ENCODE measurements around the gene EARS2.
A peak's percentile ranks its signal among the peaks of the same experiment; 100 is the strongest.
"Not testable (repeated sequence)": the region's sequence is repeated elsewhere in the genome, so short reads cannot be mapped to it uniquely, and the experiment has no call there.

Gene EARS2

DNA sequence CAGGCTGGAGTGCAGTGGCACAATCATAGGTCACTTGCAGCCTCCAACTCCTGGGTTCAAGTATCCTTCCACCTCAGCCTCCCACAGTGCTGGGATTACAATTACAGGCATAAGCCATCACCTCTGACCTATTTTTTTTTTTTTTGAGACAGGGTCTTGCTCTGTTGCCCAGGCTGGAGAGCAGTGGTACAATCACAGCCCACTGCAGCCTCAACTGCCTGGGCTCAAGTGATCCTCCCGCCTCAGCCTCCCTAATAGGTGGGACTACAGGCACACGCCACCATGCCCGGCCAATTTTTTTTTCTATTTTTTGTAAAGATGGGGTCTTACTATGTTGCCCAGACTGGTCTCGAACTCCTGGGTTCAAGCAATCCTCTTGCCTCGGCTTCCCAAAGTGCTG lies 41.3 kb downstream of the EARS2 start:
- in situ Hi-C loops (cut with MboI; ENCODE audit: low pct_unique_long_range_greater_than_20kb, low sequenced_read_pairs, unreplicated experiment): no loop called here
- TF ChIP-seq, protein P1, sequence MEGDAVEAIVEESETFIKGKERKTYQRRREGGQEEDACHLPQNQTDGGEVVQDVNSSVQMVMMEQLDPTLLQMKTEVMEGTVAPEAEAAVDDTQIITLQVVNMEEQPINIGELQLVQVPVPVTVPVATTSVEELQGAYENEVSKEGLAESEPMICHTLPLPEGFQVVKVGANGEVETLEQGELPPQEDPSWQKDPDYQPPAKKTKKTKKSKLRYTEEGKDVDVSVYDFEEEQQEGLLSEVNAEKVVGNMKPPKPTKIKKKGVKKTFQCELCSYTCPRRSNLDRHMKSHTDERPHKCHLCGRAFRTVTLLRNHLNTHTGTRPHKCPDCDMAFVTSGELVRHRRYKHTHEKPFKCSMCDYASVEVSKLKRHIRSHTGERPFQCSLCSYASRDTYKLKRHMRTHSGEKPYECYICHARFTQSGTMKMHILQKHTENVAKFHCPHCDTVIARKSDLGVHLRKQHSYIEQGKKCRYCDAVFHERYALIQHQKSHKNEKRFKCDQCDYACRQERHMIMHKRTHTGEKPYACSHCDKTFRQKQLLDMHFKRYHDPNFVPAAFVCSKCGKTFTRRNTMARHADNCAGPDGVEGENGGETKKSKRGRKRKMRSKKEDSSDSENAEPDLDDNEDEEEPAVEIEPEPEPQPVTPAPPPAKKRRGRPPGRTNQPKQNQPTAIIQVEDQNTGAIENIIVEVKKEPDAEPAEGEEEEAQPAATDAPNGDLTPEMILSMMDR (IDR thresholded peaks at IDR 0.05; ENCODE audit: extremely low read depth, insufficient read depth, missing control alignments): no peak

DNA sequence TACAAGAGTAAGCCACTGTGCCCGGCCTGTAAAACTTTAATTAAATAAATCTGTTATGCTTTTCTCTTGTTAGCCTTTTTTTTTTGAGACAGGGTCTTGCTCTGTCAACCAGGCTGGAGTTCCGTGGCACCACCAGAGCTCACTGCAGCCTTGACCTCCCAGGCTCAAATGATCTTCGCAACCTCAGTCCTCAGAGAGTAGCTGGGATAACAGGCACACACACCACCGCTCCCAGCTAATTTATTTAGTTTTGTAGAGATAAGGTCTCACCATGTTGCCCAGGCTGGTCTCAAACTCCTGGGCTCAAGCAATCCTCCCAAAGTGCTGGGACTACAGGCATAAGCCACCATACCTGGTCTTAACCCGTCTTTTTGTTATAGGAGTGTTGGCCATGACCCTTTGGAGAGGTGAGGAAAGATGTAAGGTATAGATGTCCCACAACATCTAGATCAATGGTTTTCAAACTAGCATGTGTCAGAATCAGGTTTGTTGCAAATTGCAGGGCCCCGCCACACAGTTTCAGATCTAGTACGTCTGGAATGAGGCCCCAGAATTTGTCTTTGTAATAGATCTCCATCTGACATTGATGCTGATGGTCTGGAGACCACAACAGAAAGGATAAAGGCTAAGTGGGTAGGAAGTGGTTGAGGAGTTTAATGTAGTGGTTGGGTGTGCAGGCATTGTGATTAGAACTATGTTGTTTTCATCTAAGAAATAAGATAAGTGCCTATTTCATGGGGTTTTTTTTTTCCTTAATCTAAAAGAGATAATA lies 42.6 kb downstream of the EARS2 start:
- in situ Hi-C loops (cut with MboI; ENCODE audit: low pct_unique_long_range_greater_than_20kb, low sequenced_read_pairs, unreplicated experiment): no loop called here
- DNase-seq (ENCODE audit: low spot score): no peak
- TF ChIP-seq, protein P1 (IDR thresholded peaks at IDR 0.05; ENCODE audit: extremely low read depth, insufficient read depth, missing control alignments): no peak

More for the DNA sequence above, 41.3 kb downstream of the EARS2 start:
- DNase-seq (ENCODE audit: low spot score): no peak

DNA sequence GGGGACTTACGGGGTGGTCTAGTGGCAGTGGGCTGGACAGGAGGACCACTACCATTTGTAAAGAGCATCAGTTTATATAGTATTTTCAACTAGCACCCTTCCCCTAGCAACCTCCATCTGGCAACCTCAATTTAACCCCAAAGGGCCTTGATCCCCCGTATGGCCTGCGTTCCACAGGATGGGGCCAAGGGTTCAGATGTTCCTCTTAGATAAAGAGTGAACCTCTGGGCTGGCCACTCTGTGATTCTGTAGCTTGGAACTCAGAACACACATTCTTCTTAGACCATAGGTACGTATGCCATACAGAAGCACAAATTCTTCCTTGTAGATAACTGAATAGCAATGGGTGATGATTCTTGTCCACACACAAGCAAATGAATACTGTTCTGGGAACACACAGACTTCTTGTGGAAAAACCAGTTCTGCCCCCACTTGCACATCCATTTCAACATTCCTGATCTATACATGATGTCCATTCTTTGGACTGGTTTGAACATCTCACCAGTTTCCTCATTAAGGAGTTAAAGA lies 44.9 kb downstream of the EARS2 start:
- DNase-seq (ENCODE audit: low spot score): no peak
- in situ Hi-C loops (cut with MboI; ENCODE audit: low pct_unique_long_range_greater_than_20kb, low sequenced_read_pairs, unreplicated experiment): no loop called here
- TF ChIP-seq, protein P1 (IDR thresholded peaks at IDR 0.05; ENCODE audit: extremely low read depth, insufficient read depth, missing control alignments): no peak

DNA sequence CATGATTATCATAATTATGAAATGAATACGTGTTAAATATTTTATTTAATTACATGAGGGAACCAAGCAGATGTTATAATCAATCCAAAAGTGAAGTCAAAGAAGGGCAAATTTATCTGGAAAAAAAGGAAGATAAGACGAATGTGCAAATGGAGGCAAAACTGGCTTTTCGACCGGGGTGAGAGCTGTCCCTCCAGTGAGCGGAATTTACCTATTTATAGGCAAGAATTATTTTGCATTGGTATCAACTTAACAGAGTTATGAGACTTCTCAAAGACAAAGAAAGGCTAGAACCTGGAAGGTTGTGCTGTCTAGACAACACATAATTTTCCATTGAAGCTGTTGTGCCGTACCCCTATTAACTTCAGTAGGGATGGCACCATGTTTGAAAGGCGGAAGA lies 45.4 kb downstream of the EARS2 start:
- in situ Hi-C loops (cut with MboI; ENCODE audit: low pct_unique_long_range_greater_than_20kb, low sequenced_read_pairs, unreplicated experiment): no loop called here
- no peak for DNase-seq (ENCODE audit: low spot score)
- TF ChIP-seq, protein P1 (IDR thresholded peaks at IDR 0.05; ENCODE audit: extremely low read depth, insufficient read depth, missing control alignments): no peak

DNA sequence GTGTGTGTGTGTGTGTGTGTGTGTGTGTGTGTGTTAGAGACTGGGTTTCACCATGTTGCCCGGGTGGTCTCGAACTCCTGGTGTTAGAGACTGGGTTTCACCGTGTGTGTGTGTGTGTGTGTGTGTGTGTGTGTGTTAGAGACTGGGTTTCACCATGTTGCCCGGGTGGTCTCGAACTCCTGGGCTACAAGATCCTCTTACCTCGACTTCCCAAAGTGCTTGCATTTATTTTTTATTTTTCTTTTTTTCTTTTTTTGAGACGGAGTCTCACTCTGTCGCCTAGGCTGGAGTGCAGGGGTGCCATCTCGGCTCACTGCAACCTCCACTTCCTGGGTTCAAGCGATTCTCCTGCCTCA lies 46.3 kb downstream of the EARS2 start:
- DNase-seq (ENCODE audit: low spot score); in situ Hi-C loops (cut with MboI; ENCODE audit: low pct_unique_long_range_greater_than_20kb, low sequenced_read_pairs, unreplicated experiment): not testable (repeated sequence)

DNA sequence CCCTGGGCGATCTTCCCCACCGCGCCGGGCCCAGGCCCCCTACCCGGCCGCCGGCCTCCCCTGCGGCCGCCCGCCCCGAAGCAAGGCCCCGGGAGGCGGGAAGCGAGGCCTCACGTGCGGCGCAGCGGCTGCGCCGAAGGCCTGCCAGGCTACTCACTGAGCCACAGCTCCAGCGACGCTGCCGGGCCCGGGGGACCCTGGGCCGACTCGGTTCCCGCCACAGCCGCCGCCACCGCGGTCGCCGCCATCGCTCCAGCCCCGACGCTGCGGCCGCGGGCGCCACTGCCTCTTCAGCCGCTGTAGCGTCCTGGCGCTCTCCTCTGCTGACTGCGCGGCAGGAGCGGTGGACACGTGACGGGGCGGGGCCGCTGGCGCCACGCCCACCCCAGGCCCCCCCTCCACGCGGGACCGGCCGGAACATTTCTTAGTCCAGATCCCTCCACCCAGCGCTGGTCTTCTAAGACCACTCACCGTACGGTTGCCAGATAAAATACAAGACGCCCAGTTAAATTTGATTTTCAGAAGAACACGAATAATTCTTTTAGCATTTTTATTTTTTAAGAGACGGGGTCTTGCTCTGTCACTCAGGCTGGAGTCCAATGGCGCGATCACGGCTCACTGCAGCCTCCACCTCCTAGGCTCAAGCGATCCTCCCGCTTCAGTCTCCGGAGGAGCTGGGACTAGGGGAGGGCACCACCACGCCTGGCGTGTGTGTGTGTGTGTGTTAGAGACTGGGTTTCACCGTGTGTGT lies 46.8 kb downstream of the EARS2 start, which contains the start of gene GGA2:
TSS of gene GGA2 (minus strand) at position 331 of the 751 bp plus-strand sequence. CDS start at position 248, 83 bp downstream.
- peak; percentile 90 for DNase-seq (ENCODE audit: low spot score)
- TF ChIP-seq, protein P1 (IDR thresholded peaks at IDR 0.05; ENCODE audit: extremely low read depth, insufficient read depth, missing control alignments): no peak

DNA sequence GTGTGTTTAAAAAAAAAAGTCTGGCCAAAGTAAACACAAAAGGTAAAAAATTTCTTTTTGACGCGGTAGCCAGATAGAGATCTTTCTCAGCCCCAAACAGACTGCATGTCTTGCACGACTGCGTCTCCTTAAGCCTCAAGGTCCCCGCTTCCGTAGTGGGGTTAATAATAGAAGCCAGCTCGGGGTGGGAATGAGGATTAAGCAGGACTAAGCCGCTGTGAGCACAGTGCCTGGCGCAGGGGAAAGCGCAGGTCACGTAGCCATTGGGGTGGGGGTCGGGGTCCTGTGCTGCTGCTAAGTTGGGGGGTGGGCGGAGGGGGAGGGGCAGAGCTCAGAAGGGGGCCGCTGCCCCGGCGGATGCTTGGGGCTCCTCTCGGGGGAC lies 47.4 kb downstream of the EARS2 start:
- TF ChIP-seq, protein P1 (IDR thresholded peaks at IDR 0.05; ENCODE audit: extremely low read depth, insufficient read depth, missing control alignments): no peak
- in situ Hi-C loops (cut with MboI; ENCODE audit: low pct_unique_long_range_greater_than_20kb, low sequenced_read_pairs, unreplicated experiment): no loop called here
- DNase-seq (ENCODE audit: low spot score): no peak

More for the DNA sequence above, 46.8 kb downstream of the EARS2 start, which contains the start of gene GGA2:
- in situ Hi-C loops (cut with MboI; ENCODE audit: low pct_unique_long_range_greater_than_20kb, low sequenced_read_pairs, unreplicated experiment): no loop called here

Data from GM13977 (cell line).